T-helper 22 cell (primary cell): Measurements from ENCODE around the gene CLIC3.
"Not testable (repeated sequence)": the region's sequence is repeated elsewhere in the genome, so short reads cannot be mapped to it uniquely, and the experiment has no call there.

ENCODE experiments used
- DNase-seq: peaks from one replicate; pipeline ENCODE4 v3.0.0-alpha.2; 2020; ENCODE audit warnings: low read depth

Gene CLIC3

DNA sequence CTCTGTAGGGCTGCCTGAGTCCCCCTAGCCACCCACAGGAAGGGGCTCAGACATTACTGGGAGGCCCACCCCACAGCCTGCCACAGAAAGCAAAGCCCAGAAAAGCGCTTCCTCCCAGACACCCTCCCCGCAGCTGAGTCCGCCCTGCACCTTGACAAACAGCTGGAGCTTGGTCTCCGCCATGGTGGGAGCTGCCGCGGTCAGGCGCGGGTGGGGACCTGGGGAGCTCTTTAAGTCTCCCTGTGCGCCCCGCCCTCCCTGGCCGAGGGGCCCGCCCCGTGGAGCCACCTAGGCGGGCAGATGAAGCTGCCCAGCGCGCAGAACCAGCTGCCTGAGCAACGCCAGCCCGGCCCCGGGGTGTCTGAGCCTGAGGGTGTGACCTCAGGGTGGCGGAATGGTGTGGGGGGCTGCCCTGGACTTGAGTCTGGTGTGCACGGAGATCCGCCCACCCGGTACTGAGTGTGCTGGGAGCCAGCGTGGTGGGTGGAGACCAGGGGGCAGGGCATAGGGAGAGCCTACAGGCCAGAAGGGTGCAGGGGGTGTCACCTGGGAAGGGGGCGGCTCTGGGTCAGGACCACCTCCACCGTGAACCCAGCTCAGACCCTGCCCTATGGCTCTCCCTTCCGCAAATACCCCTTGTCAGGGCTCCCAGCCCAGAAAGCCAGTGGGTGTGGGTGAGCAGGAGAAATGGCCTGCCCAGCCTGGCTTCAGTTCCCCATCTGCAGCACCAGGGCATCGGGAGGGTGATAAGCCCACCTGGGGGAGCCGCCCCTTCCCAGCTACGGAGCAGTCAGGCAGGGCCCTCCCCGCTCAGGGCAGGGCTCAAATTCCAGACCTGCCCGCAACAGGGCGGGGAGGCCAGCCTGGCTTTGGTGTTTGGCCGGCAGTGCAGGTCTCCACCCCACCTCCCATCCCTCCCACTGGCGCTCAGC lies at the start of gene CLIC3:
CLIC3 (minus strand) TSS at position 208 of the 932 bp plus-strand sequence; CDS start at position 183, 25 bp downstream.
- DNase-seq: no peak

DNA sequence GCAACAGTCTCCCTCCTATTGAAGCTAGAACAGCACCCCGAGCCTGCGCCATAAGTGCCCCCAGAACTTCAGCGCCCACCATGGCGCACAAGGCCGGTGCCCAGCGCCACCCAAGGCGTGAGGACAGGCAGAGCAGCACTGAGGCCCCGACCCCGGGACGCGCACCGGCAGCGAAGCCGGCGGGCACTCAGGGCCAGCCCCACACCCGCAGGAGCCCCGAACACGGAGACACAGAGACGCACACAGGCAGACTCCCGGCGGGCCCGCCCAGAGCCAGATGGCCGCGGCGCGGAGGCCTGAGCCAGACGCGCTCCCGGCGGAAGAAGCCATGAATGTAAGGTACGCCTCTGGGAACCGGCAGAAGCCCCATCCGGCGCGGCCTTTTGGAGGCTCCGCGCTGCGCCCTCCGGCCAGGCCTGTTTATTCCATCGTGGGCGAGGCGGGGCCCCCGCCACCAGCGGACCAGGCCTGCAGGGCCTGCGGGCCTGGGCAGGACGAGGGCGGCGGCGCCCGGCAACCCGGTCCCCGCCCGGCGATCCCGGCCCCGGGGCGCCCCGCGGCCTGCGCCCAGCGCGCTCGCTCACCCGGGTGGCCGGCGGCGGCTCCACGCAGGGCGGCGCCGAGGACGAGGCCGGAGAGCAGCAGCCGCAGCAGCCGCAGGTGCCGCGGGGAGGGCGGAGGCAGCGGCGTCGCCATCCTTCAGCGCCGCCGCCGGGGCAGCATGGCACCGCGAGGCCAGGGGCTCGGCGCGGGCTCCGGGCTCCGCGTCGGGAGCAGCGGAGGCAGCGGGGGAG lies 49.1 kb upstream of the CLIC3 start:
- no peak for DNase-seq

DNA sequence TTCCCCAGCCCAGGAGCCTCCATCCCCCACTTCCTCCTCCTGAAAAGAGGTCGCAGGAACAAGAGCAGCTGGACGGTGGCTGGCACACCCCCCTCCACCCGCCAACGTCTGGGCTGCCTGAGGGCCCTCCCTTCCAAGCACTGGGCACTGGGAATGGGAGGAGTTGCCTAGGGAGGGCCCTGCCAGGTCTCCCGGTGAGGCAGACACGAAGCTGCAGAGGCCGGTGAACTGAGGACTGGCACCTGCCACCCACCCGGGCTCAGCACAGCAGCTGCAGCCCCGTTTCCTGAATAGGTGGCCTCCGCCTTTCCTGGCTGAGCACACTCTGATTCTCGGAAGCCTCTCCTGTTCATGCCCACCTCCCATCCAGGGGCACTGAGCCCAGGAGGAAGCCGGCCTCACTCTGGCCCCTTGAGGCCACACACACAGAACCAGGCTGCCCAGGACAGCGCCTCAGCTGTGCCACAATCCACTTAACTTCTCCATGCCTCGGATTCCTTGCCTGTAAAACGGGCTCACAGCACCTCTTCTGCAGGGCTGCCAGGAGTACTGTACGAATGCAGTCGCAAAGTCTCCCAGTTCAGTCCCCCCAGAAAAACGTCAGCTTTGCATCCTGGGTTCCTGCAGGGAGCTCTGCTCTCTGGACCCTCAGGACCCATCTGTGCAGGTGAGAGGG lies 48.3 kb upstream of the CLIC3 start:
- no peak for DNase-seq

DNA sequence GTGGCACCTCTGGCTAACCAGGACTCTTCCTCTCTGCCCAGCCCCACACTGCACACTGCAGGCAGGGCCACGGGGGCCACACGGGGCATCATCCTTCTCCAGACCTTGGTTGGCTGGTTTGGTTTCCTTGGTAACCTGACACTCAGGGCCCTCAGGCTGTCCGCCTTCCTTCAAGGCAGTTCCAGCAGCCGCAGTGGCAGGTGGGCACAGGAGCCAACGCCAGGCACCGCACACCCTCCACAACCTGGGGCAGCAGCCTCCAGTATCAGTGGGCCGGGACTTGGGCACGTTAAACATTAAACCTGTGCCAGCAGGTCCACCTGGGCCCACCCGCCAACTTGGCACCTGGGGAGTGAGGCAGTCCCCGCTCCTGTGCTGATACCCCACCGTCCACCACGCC lies 47.7 kb upstream of the CLIC3 start:
- no peak for DNase-seq

- DNase-seq: no peak
Measured at GRCh38 chr9:137042751-137043727, 46.7 kb upstream of the CLIC3 start.

- no peak for DNase-seq
Measured at GRCh38 chr9:137041124-137041523, 44.8 kb upstream of the CLIC3 start.

DNA sequence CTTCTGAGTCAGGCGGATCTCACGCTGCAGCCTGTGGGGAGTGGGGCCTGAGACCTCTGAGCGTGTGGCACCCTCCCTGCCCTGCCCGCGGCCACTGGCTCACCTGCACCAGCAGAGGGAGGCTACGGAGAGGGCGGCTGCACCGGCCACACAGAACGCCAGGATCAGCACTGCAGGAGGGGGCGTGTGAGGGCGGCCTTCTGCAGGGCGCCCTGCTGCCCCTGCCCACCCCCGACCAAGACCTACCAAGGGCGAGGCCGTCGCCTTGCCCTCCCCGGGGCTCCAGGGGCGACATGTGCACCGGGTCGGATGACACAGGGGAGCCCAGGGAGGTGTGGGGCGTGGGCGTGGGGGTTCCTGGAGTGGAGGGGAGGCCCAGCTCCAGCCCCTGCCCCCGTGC lies 44.2 kb upstream of the CLIC3 start:
- no peak for DNase-seq

DNA sequence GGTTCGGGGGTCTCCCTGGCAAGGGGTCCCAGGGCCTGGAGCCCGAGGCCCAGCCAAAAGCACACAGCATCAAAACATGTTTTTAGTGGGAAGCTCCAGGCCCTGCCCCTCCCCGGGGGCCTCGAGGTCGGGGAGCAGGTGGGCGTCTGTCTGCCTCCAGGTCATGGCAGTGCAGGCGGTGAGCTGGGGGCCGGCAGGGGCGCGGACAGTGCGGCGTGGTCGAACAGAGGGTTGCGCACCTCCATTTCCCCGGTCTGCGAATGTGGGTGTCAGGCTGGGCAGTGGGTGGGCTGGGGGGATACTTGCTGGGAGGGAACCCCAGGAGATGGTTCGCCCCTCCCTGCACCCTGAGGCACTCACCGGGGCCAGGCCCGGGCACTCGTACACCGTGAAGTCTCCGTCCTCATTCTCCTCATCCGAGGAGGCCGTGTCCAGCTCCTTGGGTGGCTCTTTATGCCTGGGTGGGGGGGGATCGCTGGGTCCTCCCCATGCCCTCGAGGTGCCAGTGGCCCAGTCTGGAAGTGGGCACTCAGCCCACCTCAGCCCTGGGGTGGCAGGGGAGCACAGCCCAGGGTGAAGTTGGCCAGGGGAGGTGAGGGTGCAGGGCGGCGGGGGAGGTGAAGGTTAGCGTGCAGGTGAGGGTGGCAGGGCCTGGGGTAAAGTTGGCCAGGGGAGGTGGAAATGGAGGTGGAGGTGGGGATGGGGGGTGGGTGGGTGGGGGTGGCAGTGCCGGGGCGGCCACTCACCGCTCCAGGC lies 43.4 kb upstream of the CLIC3 start:
- no peak for DNase-seq

DNA sequence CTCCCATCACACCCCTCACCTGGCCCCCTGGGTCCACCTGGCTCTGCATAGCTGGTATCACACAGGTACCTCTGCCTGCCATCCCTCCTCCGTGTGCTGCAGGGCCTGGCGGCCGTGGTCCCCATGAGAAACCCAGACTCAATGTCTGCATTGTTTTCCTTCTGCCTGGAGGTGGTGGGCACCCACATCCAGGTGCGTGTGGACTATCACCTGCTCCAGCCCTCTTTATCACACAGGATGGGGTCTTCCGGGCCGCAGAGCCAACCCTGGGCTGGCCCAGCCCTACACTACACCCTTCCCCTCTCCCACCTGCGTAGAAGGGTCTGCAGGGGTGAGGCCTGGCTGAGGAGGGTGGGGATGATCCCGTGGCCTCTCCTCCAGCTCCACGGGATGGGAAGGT lies 42.5 kb upstream of the CLIC3 start:
- no peak for DNase-seq

GRCh38 chr9:137037483-137037882 lies 41.1 kb upstream of the CLIC3 start:
- no peak for DNase-seq

DNA sequence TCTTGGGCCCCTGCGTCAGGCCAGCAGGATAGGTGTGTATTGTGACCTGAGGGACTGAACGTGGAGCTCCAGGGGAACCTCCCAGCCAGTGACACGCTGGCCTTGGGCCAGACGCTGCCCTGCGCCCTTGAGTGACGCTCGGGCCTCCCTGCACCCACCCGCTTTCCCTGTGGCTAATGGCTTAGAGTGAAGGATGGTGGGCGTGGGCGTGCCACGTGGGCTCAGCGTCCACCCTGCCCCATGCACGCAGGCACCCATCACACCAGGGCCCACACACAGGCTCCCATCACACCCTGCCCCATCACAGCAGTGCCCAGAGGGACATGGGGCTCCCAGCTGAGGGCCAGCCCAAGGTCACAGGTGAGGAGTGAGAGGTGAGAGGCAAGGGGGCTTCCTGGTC lies 40.7 kb upstream of the CLIC3 start:
- no peak for DNase-seq

GRCh38 chr9:137035937-137036336 lies 39.6 kb upstream of the CLIC3 start:
- DNase-seq: no peak

DNA sequence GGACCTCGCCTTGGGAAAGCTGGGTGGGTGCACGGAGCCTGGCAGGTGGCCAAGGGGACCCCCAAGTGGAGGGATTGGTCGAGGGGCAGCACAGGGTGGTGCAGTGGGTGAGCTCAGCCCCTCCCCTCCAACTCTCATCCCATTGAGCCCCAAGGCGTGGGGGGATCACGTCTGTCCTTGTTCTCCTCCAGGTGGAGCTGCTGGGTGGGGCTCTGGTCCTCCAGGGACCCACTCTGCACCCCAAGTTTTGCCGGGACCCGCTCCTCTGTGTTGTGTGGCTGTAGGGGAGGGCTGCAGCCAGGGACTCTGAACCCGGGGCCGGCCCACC lies 39.1 kb upstream of the CLIC3 start:
- DNase-seq: no peak

DNA sequence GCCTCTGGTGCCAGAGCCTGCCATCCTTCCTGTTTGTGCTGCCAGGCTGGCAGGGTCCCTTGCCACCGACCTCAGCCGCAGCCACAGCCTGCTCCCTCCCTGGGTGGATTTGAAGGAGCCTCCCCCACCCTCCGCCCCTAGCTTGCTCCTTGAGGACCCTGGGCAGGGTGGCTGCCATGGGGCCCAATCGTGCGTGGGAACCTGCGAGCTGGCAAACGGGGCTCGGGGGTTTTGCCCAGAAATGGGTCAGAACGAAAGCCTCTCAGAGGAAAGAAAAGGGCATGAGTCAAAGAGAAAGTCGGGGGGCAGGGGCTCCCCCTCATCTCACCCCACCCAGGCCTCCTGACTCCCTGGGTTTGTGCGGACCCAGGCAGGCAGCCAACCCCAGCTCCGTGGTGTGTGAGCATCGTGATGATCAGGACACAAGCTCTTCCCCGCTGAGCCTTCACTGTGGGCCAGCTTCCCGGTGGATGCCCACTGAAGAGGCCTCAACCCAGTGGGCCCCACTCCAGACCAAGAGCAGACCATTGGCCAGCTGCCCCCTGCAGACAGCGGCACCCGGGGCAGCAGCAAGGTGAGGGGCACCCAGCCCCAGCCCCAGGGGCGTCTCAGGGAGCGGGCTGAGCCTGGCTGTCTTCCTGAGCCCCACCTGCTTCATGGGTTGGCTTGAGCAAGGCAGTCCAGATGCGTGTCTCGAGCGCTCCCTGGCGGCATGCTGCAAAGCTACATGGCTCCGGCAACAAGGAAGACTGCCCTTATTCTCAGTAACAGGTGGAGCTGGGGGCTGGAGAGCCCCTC lies 38.5 kb upstream of the CLIC3 start:
- DNase-seq: peak; percentile 73

- no peak for DNase-seq
Measured at GRCh38 chr9:137034039-137034708, 37.8 kb upstream of the CLIC3 start.

GRCh38 chr9:137033481-137033880 lies 37.1 kb upstream of the CLIC3 start:
- DNase-seq: not testable (repeated sequence)

DNA sequence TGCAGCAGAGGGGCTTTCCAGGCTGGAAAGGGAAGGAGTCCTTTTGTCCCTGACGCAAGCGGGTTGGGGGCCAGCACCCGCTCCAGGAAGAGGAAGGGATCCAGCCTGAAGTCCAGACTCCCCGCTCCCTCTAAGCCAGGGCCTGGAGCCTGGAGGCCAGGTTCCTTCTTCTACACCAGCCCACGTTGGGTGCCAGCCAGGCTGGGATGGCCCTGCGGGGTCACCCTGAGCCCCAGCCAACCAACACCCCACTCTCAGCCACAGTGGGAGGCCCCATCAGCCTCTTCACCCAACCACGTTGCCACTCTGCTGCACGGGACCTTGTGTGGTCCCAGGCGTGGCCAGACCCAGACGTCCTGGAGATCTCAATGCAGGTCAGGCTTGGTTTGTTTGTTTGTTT lies 36.5 kb upstream of the CLIC3 start:
- DNase-seq: no peak

DNA sequence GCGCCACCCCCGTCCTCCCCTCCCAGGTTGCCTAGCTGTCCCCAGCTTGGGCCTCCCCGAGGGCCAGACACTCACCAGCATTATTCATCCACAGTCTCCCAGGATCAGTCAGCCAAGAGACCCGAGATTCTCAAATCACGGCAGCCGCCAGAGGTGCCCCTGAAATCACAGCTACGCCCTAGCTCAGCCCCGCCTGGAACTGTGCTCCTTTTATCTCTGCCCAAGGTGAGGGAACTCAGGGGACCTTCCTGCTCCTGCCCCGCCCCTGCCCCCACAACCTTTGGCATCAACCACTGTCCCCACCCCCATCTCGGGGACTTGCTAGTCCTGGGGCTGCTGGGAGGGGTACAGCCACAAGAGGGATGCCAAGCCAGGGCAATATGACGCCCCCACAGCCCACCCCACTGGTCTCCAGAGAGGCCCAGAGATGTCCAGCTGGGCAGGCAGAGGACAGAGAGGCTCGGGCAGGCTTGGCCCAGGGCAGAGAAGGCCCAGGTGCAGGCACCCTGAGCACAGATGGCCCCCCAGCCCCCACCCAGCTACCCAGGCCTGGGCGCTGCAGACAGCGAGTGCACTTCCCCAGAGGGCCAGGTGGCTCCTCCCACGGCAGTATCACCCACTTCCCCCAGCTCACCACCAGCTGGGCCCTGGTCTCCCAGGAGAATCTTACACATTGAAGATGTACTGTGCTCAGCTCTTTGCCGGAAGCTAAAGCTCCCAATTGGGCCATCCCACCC lies 35.7 kb upstream of the CLIC3 start, which contains the start of gene FUT7:
FUT7 (minus strand) TSS at position 185 of the 737 bp plus-strand sequence; CDS start at position 88, 97 bp downstream.
- DNase-seq: no peak
